Activated CD4-positive, alpha-beta T cell treated with anti-CD3 and anti-CD28 coated beads, Interleukin-2, amount 10 ng/mL, durations not matched to agents 24 days and 14 days (primary cell): ENCODE results near the gene DPEP1. TPM values are rescaled to one million over a fixed set of nuclear protein-coding genes. Genes with fewer than 3 reads are reported as not detected.
"Not testable (repeated sequence)": the region's sequence is repeated elsewhere in the genome, so short reads cannot be mapped to it uniquely, and the experiment has no call there.

Experiments
- DNase-seq: peaks from one replicate; pipeline ENCODE4 v3.0.0; 2022
- H3K27ac Mint-ChIP-seq: one replicate; pipeline ENCODE4 v1.8.0; 2022; ENCODE audit warnings: mild to moderate bottlenecking, mixed read lengths
- H3K27me3 Mint-ChIP-seq: one replicate; pipeline ENCODE4 v1.8.0; 2022; ENCODE audit warnings: mixed read lengths
- H3K36me3 Mint-ChIP-seq: one replicate; pipeline ENCODE4 v1.8.0; 2022; ENCODE audit warnings: low read depth, mild to moderate bottlenecking, mixed read lengths
- H3K4me1 Mint-ChIP-seq: one replicate; pipeline ENCODE4 v1.8.0; 2021; ENCODE audit warnings: mixed read lengths
- H3K4me3 Mint-ChIP-seq: one replicate; pipeline ENCODE4 v1.8.0; 2022; ENCODE audit warnings: mild to moderate bottlenecking, moderate library complexity, mixed read lengths
- H3K9me3 Mint-ChIP-seq: one replicate; pipeline ENCODE4 v1.8.0; 2021; ENCODE audit warnings: mixed read lengths
- intact Hi-C: fragments of 100-400 bp; cut with micrococcal nuclease; formaldehyde crosslinking; loops from one replicate; pipeline ENCODE4 v1.15.1; 2023
- total RNA-seq: library from RNA; stranded (reverse); gene quantifications from 2 replicates; pipeline ENCODE4 v1.2.3, GENCODE V29; 2022

The DPEP1 gene
- total RNA-seq, 1 donor from 2014 or later = not detected

- DNase-seq = no peak
- no peaks in the 10 kb centered on the region for H3K9me3 Mint-ChIP-seq
- no peak overlapping the region for H3K27ac Mint-ChIP-seq
- intact Hi-C loops = no loop called here
- no peaks in the 10 kb centered on the region for H3K4me1 Mint-ChIP-seq
- peaks cover 31% of the 10 kb centered on the region for H3K36me3 Mint-ChIP-seq
- H3K4me3 Mint-ChIP-seq = no peak overlapping the region
- H3K27me3 Mint-ChIP-seq = no peaks in the 10 kb centered on the region
These were observed 33.5 kb downstream of the DPEP1 start for GRCh38 chr16:89646906-89647305.

- Mint-ChIP-seq H3K27me3 (no peaks in the 10 kb centered on the region), H3K36me3 (peaks cover 29% of the 10 kb centered on the region), H3K4me3 (no peak overlapping the region), H3K4me1 (peaks cover 13% of the 10 kb centered on the region), H3K9me3 (no peaks in the 10 kb centered on the region), H3K27ac (no peak overlapping the region)
- DNase-seq = no peak
- intact Hi-C loops = no loop called here
These were observed 38.1 kb downstream of the DPEP1 start for GRCh38 chr16:89651584-89651983.

- peaks cover 27% of the 10 kb centered on the region for H3K36me3 Mint-ChIP-seq
- intact Hi-C loops = no loop called here
- H3K27ac Mint-ChIP-seq = no peak overlapping the region
- no peaks in the 10 kb centered on the region for H3K9me3 Mint-ChIP-seq
- H3K4me3 Mint-ChIP-seq = peak overlapping the region; percentile 18
- H3K27me3 Mint-ChIP-seq = no peaks in the 10 kb centered on the region
- no peak for DNase-seq
- H3K4me1 Mint-ChIP-seq = peaks cover 20% of the 10 kb centered on the region
These were observed 40.3 kb downstream of the DPEP1 start for GRCh38 chr16:89653656-89654295.

- peaks cover 24% of the 10 kb centered on the region for H3K36me3 Mint-ChIP-seq
- H3K4me1 Mint-ChIP-seq = peaks cover 28% of the 10 kb centered on the region
- no peaks in the 10 kb centered on the region for H3K9me3 Mint-ChIP-seq
- H3K27ac Mint-ChIP-seq = no peak overlapping the region
- no peak for DNase-seq
- intact Hi-C loops = no loop called here
- H3K27me3 Mint-ChIP-seq = no peaks in the 10 kb centered on the region
- H3K4me3 Mint-ChIP-seq = peak overlapping the region; percentile 97
These were observed 41.7 kb downstream of the DPEP1 start for GRCh38 chr16:89655062-89655643.

- Mint-ChIP-seq H3K27me3 (no peaks in the 10 kb centered on the region), H3K4me1 (peaks cover 33% of the 10 kb centered on the region), H3K27ac (peak overlapping the region; percentile 87), H3K4me3 (peak overlapping the region; percentile 97), H3K9me3 (no peaks in the 10 kb centered on the region), H3K36me3 (peaks cover 37% of the 10 kb centered on the region)
- DNase-seq = no peak
- intact Hi-C loops = loop anchor here (1.0 kb wide), 1 partner anchor 44 kb away; no protein-coding TSS in a partner anchor
These were observed 43.1 kb downstream of the DPEP1 start for GRCh38 chr16:89656435-89657121.

- peaks cover 45% of the 10 kb centered on the region for H3K36me3 Mint-ChIP-seq
- intact Hi-C loops = loop anchor here (1.0 kb wide), 2 partner anchors 43 to 97 kb away; partner anchors contain the start of gene RPL13
These were observed 44.2 kb downstream of the DPEP1 start, which contains the start of the genes CHMP1A and SPATA33 for GRCh38 chr16:89657442-89658220. Gene CHMP1A (minus strand): TSS chr16:89657708. CDS start chr16:89657588, 120 bp downstream. Gene SPATA33 (plus strand): TSS chr16:89657836. CDS start chr16:89657912, 76 bp downstream.

GRCh38 chr16:89658221-89658879 lies 44.9 kb downstream of the DPEP1 start:
- Mint-ChIP-seq H3K9me3 (no peaks in the 10 kb centered on the region), H3K27me3 (no peaks in the 10 kb centered on the region), H3K36me3 (peaks cover 51% of the 10 kb centered on the region), H3K4me3 (peak overlapping the region; percentile 97), H3K27ac (peak overlapping the region; percentile 92), H3K4me1 (peaks cover 33% of the 10 kb centered on the region)
- intact Hi-C loops = loop anchor here (1.0 kb wide), 1 partner anchor 98 kb away; the partner anchor contains the start of gene RPL13
- DNase-seq = peak; percentile 79

More at GRCh38 chr16:89657442-89658220, 44.2 kb downstream of the DPEP1 start, which contains the start of the genes CHMP1A and SPATA33:
- Mint-ChIP-seq H3K4me1 (peaks cover 33% of the 10 kb centered on the region), H3K27ac (peak within 1 kb of the TSS; percentile 92), H3K27me3 (no peaks in the 10 kb centered on the region), H3K4me3 (peak within 1 kb of the TSS; percentile 97), H3K9me3 (no peaks in the 10 kb centered on the region)
- DNase-seq = peak; percentile 98

GRCh38 chr16:89660146-89660545 lies 46.7 kb downstream of the DPEP1 start:
- no peaks in the 10 kb centered on the region for H3K27me3 Mint-ChIP-seq
- H3K9me3 Mint-ChIP-seq = no peaks in the 10 kb centered on the region
- no peak for DNase-seq
- peaks cover 29% of the 10 kb centered on the region for H3K4me1 Mint-ChIP-seq
- H3K36me3 Mint-ChIP-seq = peaks cover 44% of the 10 kb centered on the region
- peak overlapping the region; percentile 11 for H3K4me3 Mint-ChIP-seq
- intact Hi-C loops = no loop called here
- no peak overlapping the region for H3K27ac Mint-ChIP-seq

GRCh38 chr16:89661215-89661614 lies 47.8 kb downstream of the DPEP1 start:
- intact Hi-C loops = no loop called here
- Mint-ChIP-seq H3K4me1 (peaks cover 24% of the 10 kb centered on the region), H3K27me3 (no peaks in the 10 kb centered on the region), H3K36me3 (peaks cover 44% of the 10 kb centered on the region), H3K4me3 (no peak overlapping the region), H3K27ac (no peak overlapping the region), H3K9me3 (peaks cover 2% of the 10 kb centered on the region)
- DNase-seq = no peak

GRCh38 chr16:89664238-89664637 lies 50.8 kb downstream of the DPEP1 start:
- H3K9me3 Mint-ChIP-seq, H3K27me3 Mint-ChIP-seq, H3K27ac Mint-ChIP-seq, H3K4me3 Mint-ChIP-seq, DNase-seq, intact Hi-C loops: not testable (repeated sequence)
- H3K4me1 Mint-ChIP-seq = peaks cover 14% of the 10 kb centered on the region
- peaks cover 43% of the 10 kb centered on the region for H3K36me3 Mint-ChIP-seq

- H3K9me3 Mint-ChIP-seq, H3K27me3 Mint-ChIP-seq, H3K27ac Mint-ChIP-seq, intact Hi-C loops, H3K4me3 Mint-ChIP-seq, DNase-seq: not testable (repeated sequence)
- peaks cover 11% of the 10 kb centered on the region for H3K4me1 Mint-ChIP-seq
- H3K36me3 Mint-ChIP-seq = peaks cover 23% of the 10 kb centered on the region
These were observed 53.6 kb downstream of the DPEP1 start for GRCh38 chr16:89667000-89667399.

- H3K27ac Mint-ChIP-seq = no peak overlapping the region
- H3K4me1 Mint-ChIP-seq = peaks cover 12% of the 10 kb centered on the region
- no peak for DNase-seq
- intact Hi-C loops = no loop called here
- H3K4me3 Mint-ChIP-seq = no peak overlapping the region
- H3K9me3 Mint-ChIP-seq = peaks cover 4% of the 10 kb centered on the region
- peaks cover 18% of the 10 kb centered on the region for H3K36me3 Mint-ChIP-seq
- no peaks in the 10 kb centered on the region for H3K27me3 Mint-ChIP-seq
These were observed 54.2 kb downstream of the DPEP1 start for GRCh38 chr16:89667633-89668032.

- Mint-ChIP-seq H3K4me1 (peaks cover 12% of the 10 kb centered on the region), H3K27me3 (no peaks in the 10 kb centered on the region), H3K36me3 (peaks cover 8% of the 10 kb centered on the region), H3K4me3 (no peak overlapping the region), H3K27ac (no peak overlapping the region), H3K9me3 (peaks cover 4% of the 10 kb centered on the region)
- no peak for DNase-seq
- intact Hi-C loops = no loop called here
These were observed 55.3 kb downstream of the DPEP1 start for GRCh38 chr16:89668790-89669158.
